OCI-LY7 (cell line): ENCODE data around the gene UBFD1. TPM values are rescaled to one million over a fixed set of nuclear protein-coding genes. Genes with fewer than 3 reads are reported as not detected.

ENCODE experiments used
- BruUV-seq: library from RNA; stranded (reverse); fragments of 400-500 nt; replicated peaks from 2 replicates; lab custom pipeline; 2021; lab: Mats Ljungman, UMichigan
- CTCF ChIA-PET: fragments of 300-600 bp; sonication (Branson Sonifier 250); formaldehyde crosslinking; loops from one replicate; lab custom pipeline; 2022; ENCODE audit warnings: antibody characterized with exemption; ENCODE audit not compliant: unreplicated experiment; lab: Charles Lee
- POLR2A ChIA-PET: fragments of 300-600 bp; sonication (Branson Sonifier 250); formaldehyde crosslinking; loops from one replicate; lab custom pipeline; 2022; ENCODE audit warnings: antibody characterized with exemption; lab: Charles Lee
- DNase-seq: peaks from one replicate; pipeline ENCODE4 v3.0.0-alpha.2; 2015; ENCODE audit warnings: low spot score
- H2AFZ ChIP-seq: fragments of 200-600 bp; sonication (generic), shearing (Covaris generic); 2 replicates; pipeline ENCODE4 v1.6.1; 2014; ENCODE audit warnings: mild to moderate bottlenecking, antibody characterized with exemption, low read length, moderate library complexity
- H3K27ac ChIP-seq: fragments of 200-600 bp; sonication (generic); 2 replicates; pipeline ENCODE4 v1.5.1; 2014; ENCODE audit warnings: mixed run types, low read depth, mild to moderate bottlenecking, moderate library complexity, low read length, inconsistent platforms; ENCODE audit not compliant: poor library complexity, severe bottlenecking
- H3K36me3 ChIP-seq: fragments of 200-600 bp; sonication (generic); 2 replicates; pipeline ENCODE4 v1.6.1; 2014; ENCODE audit warnings: mild to moderate bottlenecking, antibody characterized with exemption, low read length, moderate library complexity, mixed read lengths; ENCODE audit not compliant: insufficient read depth
- H3K4me1 ChIP-seq: fragments of 200-600 bp; sonication (generic); 2 replicates; pipeline ENCODE4 v1.5.1; 2014; ENCODE audit warnings: mild to moderate bottlenecking, low read length; ENCODE audit not compliant: insufficient read depth, poor library complexity, severe bottlenecking
- H3K4me2 ChIP-seq: fragments of 200-600 bp; sonication (generic); 2 replicates; pipeline ENCODE4 v1.6.1; 2014; ENCODE audit warnings: mild to moderate bottlenecking, low read length
- H3K4me3 ChIP-seq: fragments of 200-600 bp; sonication (generic); 2 replicates; pipeline ENCODE4 v1.5.1; 2014; ENCODE audit warnings: mild to moderate bottlenecking, low read depth, low read length; ENCODE audit not compliant: poor library complexity, severe bottlenecking
- H3K79me2 ChIP-seq: fragments of 200-600 bp; sonication (generic); 2 replicates; pipeline ENCODE4 v1.6.1; 2016; ENCODE audit warnings: low read depth, mild to moderate bottlenecking, low read length, moderate library complexity, mixed read lengths; ENCODE audit not compliant: insufficient read depth
- H3K9me2 ChIP-seq: fragments of 200-600 bp; sonication (generic); 2 replicates; pipeline ENCODE4 v1.6.1; 2016; ENCODE audit warnings: mild to moderate bottlenecking, low read length, mixed read lengths; ENCODE audit not compliant: insufficient read depth
- H3K9me3 ChIP-seq: fragments of 200-600 bp; sonication (generic); 2 replicates; pipeline ENCODE4 v1.6.1; 2014; ENCODE audit warnings: mild to moderate bottlenecking, mixed run types, low read length, mixed read lengths
- H4K20me1 ChIP-seq: fragments of 200-600 bp; sonication (generic); 2 replicates; pipeline ENCODE4 v1.6.1; 2014; ENCODE audit warnings: mild to moderate bottlenecking, antibody characterized with exemption, low read length, moderate library complexity, mixed read lengths; ENCODE audit not compliant: insufficient read depth
- EZH2phosphoT487 ChIP-seq: fragments of 200-600 bp; sonication (generic); IDR thresholded peaks from 2 replicates; pipeline ENCODE4 v1.6.1; 2018; ENCODE audit warnings: low read depth, borderline replicate concordance, mild to moderate bottlenecking, mixed run types, antibody characterized with exemption, low read length, moderate library complexity, mixed read lengths
- intact Hi-C: fragments of 100-400 bp; cut with micrococcal nuclease; formaldehyde crosslinking; loops from one replicate; pipeline ENCODE4 v1.10.0; 2022; ENCODE audit not compliant: unreplicated experiment
- total RNA-seq, 2 experiments: library from RNA; depleted of rRNA in 1 of 2; stranded (reverse); fragments of >200 nt in 1 of 2; shearing (Covaris generic) in 1 of 2; gene quantifications; 2 replicates each; pipeline ENCODE4 v1.2.3, GENCODE V29; 2014 to 2022
- TF ChIP-seq, protein P1 (sequence below): fragments of 200-600 bp; sonication (generic); conservative IDR thresholded peaks from 2 replicates; pipeline ENCODE4 v1.5.1; 2014; ENCODE audit warnings: mild to moderate bottlenecking, antibody characterized with exemption, low read length, moderate library complexity, mixed read lengths

The UBFD1 gene
- total RNA-seq, 2 experiments from 2014 or later: 42.4 to 67.1 TPM

GRCh38 chr16:23573817-23574216 lies 16.3 kb downstream of the UBFD1 start:
- intact Hi-C loops: no loop called here
- no peaks in the 10 kb centered on the region for H3K9me2 ChIP-seq
- POLR2A ChIA-PET: interaction anchor here (0.6 kb wide), 1 partner anchor 1262 kb away, joined by 5 read pairs; no protein-coding TSS in a partner anchor
- CTCF ChIA-PET: no interaction called here
- TF ChIP-seq, protein P1, sequence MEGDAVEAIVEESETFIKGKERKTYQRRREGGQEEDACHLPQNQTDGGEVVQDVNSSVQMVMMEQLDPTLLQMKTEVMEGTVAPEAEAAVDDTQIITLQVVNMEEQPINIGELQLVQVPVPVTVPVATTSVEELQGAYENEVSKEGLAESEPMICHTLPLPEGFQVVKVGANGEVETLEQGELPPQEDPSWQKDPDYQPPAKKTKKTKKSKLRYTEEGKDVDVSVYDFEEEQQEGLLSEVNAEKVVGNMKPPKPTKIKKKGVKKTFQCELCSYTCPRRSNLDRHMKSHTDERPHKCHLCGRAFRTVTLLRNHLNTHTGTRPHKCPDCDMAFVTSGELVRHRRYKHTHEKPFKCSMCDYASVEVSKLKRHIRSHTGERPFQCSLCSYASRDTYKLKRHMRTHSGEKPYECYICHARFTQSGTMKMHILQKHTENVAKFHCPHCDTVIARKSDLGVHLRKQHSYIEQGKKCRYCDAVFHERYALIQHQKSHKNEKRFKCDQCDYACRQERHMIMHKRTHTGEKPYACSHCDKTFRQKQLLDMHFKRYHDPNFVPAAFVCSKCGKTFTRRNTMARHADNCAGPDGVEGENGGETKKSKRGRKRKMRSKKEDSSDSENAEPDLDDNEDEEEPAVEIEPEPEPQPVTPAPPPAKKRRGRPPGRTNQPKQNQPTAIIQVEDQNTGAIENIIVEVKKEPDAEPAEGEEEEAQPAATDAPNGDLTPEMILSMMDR: no peak
- TF ChIP-seq EZH2phosphoT487: no peak
- H4K20me1 ChIP-seq: no peaks in the 10 kb centered on the region
- no TSS peak for BruUV-seq
- no peak for DNase-seq
- no peak overlapping the region for H3K4me3 ChIP-seq
- no peak overlapping the region for H3K4me2 ChIP-seq
- H3K36me3 ChIP-seq: peaks cover 58% of the 10 kb centered on the region
- no peak overlapping the region for H3K27ac ChIP-seq
- H3K4me1 ChIP-seq: peaks cover 36% of the 10 kb centered on the region
- no peaks in the 10 kb centered on the region for H3K79me2 ChIP-seq
- no peaks in the 10 kb centered on the region for H3K9me3 ChIP-seq
- no peak overlapping the region for H2AFZ ChIP-seq

DNA sequence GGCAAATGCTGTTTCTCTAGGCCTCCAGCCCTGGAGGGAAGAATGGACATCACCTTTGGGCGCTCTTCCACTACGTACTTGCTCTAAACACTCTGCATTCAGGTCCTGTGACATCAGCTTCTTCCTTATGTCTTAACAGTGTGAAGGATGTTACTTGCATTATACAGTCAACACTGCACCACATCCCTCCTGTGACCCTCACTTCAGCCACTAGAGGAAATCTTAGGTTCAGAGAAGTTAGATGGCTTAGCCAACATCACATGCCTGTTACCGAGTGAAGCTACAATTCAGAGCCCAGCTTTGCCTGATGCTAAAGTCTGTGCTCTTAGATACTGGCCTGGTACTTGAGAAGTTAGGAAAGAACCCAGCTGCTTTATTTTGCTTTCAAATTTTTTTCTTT lies 18.3 kb downstream of the UBFD1 start:
- intact Hi-C loops: no loop called here
- Histone ChIP-seq H3K9me2 (no peaks in the 10 kb centered on the region), H3K4me2 (no peak overlapping the region), H3K27ac (no peak overlapping the region), H3K4me3 (no peak overlapping the region), H3K36me3 (peaks cover 60% of the 10 kb centered on the region), H4K20me1 (no peaks in the 10 kb centered on the region), H2AFZ (no peak overlapping the region), H3K79me2 (no peaks in the 10 kb centered on the region), H3K9me3 (no peaks in the 10 kb centered on the region), H3K4me1 (peaks cover 20% of the 10 kb centered on the region)
- TF ChIP-seq, protein P1: no peak
- no peak for TF ChIP-seq EZH2phosphoT487
- no TSS peak for BruUV-seq
- POLR2A ChIA-PET: interaction anchor here (0.5 kb wide), 1 partner anchor 62 kb away, joined by 3 read pairs; no protein-coding TSS in a partner anchor
- no peak for DNase-seq
- CTCF ChIA-PET: no interaction called here

DNA sequence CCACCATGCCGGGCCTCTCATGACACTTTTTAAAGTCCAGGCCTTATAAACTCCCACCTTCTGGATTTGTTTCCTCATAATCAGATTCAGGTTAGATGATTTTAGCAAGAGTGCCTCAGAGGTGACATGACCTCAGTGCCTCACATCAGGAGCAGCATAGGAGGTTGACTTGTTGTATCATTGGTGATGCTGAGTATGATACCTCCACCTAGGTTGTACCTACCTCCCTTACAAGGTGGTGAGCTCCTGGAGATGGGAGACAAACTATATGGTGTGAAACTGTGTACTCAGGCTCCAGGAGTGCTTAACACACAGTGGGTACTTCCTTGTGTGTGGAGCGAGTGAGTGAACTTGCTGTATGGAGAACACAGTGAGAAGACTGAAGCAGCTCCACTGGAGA lies 20.0 kb downstream of the UBFD1 start:
- H4K20me1 ChIP-seq: no peaks in the 10 kb centered on the region
- ChIA-PET CTCF (no interaction called here), POLR2A (no interaction called here)
- no peak overlapping the region for H3K27ac ChIP-seq
- intact Hi-C loops: no loop called here
- no peaks in the 10 kb centered on the region for H3K9me2 ChIP-seq
- H3K36me3 ChIP-seq: peaks cover 62% of the 10 kb centered on the region
- H3K9me3 ChIP-seq: no peaks in the 10 kb centered on the region
- H3K4me1 ChIP-seq: peaks cover 6% of the 10 kb centered on the region
- no peak overlapping the region for H3K4me3 ChIP-seq
- DNase-seq: no peak
- no peaks in the 10 kb centered on the region for H3K79me2 ChIP-seq
- H3K4me2 ChIP-seq: no peak overlapping the region
- TF ChIP-seq, protein P1: no peak
- TF ChIP-seq EZH2phosphoT487: no peak
- no TSS peak for BruUV-seq
- H2AFZ ChIP-seq: no peak overlapping the region
